Measurements from ENCODE around the gene NFKBIL1.

DNA sequence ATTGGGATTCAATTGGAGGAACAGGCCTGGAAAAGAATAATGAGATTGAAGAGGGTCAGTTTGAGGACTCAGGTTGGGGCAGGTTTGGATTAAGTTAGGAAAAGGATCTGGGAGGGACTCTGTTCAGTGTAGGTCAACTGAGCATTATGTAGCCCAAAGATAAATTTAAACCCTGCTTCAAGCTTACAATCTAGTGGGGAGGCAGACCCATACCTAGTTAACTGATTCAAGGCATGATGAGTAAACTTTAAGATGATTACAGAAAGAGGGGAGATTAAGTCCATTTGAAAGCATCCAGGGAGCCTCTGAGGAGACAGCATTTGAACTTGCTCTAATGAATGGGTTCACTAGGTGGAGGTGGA is 13.3 kb downstream of the NFKBIL1 start:
- TF ChIP-seq POLR2A (IDR thresholded peaks at IDR 0.05): no peak
- TF ChIP-seq, protein P1, sequence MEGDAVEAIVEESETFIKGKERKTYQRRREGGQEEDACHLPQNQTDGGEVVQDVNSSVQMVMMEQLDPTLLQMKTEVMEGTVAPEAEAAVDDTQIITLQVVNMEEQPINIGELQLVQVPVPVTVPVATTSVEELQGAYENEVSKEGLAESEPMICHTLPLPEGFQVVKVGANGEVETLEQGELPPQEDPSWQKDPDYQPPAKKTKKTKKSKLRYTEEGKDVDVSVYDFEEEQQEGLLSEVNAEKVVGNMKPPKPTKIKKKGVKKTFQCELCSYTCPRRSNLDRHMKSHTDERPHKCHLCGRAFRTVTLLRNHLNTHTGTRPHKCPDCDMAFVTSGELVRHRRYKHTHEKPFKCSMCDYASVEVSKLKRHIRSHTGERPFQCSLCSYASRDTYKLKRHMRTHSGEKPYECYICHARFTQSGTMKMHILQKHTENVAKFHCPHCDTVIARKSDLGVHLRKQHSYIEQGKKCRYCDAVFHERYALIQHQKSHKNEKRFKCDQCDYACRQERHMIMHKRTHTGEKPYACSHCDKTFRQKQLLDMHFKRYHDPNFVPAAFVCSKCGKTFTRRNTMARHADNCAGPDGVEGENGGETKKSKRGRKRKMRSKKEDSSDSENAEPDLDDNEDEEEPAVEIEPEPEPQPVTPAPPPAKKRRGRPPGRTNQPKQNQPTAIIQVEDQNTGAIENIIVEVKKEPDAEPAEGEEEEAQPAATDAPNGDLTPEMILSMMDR (IDR thresholded peaks at IDR 0.05): no peak
